Endothelial cell of umbilical vein (primary cell): ENCODE measurements around the gene AGBL4. TPM values are rescaled to one million over a fixed set of nuclear protein-coding genes. Genes with fewer than 3 reads are reported as not detected.

ENCODE experiments used
- BruUV-seq: library from RNA; stranded (reverse); fragments of 400-500 nt; replicated peaks from 2 replicates; lab custom pipeline; 2021; lab: Mats Ljungman, UMichigan
- CTCF ChIA-PET: fragments of 300-600, 350-600 bp; sonication (Branson Sonifier 250); formaldehyde crosslinking; loops from one replicate; lab custom pipeline; 2021; ENCODE audit warnings: antibody characterized with exemption, inconsistent platforms; lab: Charles Lee
- POLR2A ChIA-PET: fragments of 300-600, 350-600 bp; sonication (Branson Sonifier 250); formaldehyde crosslinking; loops from one replicate; lab custom pipeline; 2021; ENCODE audit warnings: antibody characterized with exemption, inconsistent platforms; lab: Charles Lee
- DNase-seq: peaks from one replicate; pipeline ENCODE4 v3.0.0-alpha.2; 2011; ENCODE audit warnings: low read depth, low spot score
- FAIRE-seq: peaks from 2 replicates; lab custom pipeline; 2011; peaks lifted over from hg19 to GRCh38; lab: Jason Lieb, UNC
- H2AFZ ChIP-seq: 2 replicates; pipeline ENCODE4 v1.6.0; 2012; ENCODE audit warnings: low read depth, low read length, control low read depth, inconsistent platforms
- H3K27ac ChIP-seq: 2 replicates; pipeline ENCODE4 v1.5.1; 2011; ENCODE audit warnings: low read depth, mild to moderate bottlenecking, control low read depth, low read length, moderate library complexity; ENCODE audit not compliant: insufficient read depth
- H3K27me3 ChIP-seq, 2 experiments: 2 replicates each; pipeline versions ENCODE4 v1.6.0 to v1.6.1; 2011; ENCODE audit warnings: low read length in 2 of 2, mixed read lengths in 1 of 2; ENCODE audit not compliant: control insufficient read depth in 2 of 2, insufficient read depth in 2 of 2
- H3K36me3 ChIP-seq, 2 experiments: 2 replicates in 1 of 2; 3 replicates in 1 of 2; pipeline ENCODE4 v1.5.1; 2011; ENCODE audit warnings: low read length in 2 of 2, mild to moderate bottlenecking in 1 of 2, moderate library complexity in 1 of 2; ENCODE audit not compliant: control insufficient read depth in 2 of 2, insufficient read depth in 2 of 2; ENCODE audit errors: extremely low read depth in 1 of 2
- H3K4me1 ChIP-seq: 3 replicates; pipeline ENCODE4 v1.5.1; 2011; ENCODE audit warnings: mild to moderate bottlenecking, low read length; ENCODE audit not compliant: control insufficient read depth, insufficient read depth; ENCODE audit errors: extremely low read depth
- H3K4me2 ChIP-seq: 2 replicates; pipeline ENCODE4 v1.6.1; 2011; ENCODE audit warnings: low read length, control low read depth, mixed read lengths; ENCODE audit not compliant: insufficient read depth
- H3K4me3 ChIP-seq, 3 experiments: fragments of 200-600 bp in 1 of 3; sonication (generic), shearing (Covaris generic) in 1 of 3; replicated peaks in 1 of 3; 2 replicates each; pipeline ENCODE4 v1.5.1; 2011 to 2016; ENCODE audit warnings: control low read depth in 3 of 3, low read length in 3 of 3, mild to moderate bottlenecking in 2 of 3, inconsistent platforms in 1 of 3, low read depth in 1 of 3, moderate library complexity in 1 of 3; ENCODE audit not compliant: insufficient read depth in 1 of 3
- H3K79me2 ChIP-seq: 2 replicates; pipeline ENCODE4 v1.6.0; 2012; ENCODE audit warnings: low read length, inconsistent platforms; ENCODE audit not compliant: control insufficient read depth, insufficient read depth
- H3K9ac ChIP-seq: replicated peaks from 2 replicates; pipeline ENCODE3; 2011; ENCODE audit warnings: low read length, control low read depth; ENCODE audit not compliant: insufficient read depth; ENCODE audit errors: extremely low read depth
- H3K9me1 ChIP-seq: replicated peaks from 3 replicates; pipeline ENCODE4 v1.6.0; 2011; ENCODE audit warnings: mild to moderate bottlenecking, low read length; ENCODE audit not compliant: control insufficient read depth, insufficient read depth; ENCODE audit errors: extremely low read depth
- H3K9me3 ChIP-seq: replicated peaks from 2 replicates; pipeline ENCODE4 v1.5.1; 2012; ENCODE audit warnings: low read length, inconsistent platforms; ENCODE audit not compliant: control insufficient read depth, insufficient read depth
- H4K20me1 ChIP-seq: replicated peaks from 2 replicates; pipeline ENCODE3; 2011; ENCODE audit warnings: mild to moderate bottlenecking, low read length; ENCODE audit not compliant: control insufficient read depth, insufficient read depth; ENCODE audit errors: extremely low read depth
- EZH2 ChIP-seq: IDR thresholded peaks from 2 replicates; pipeline ENCODE4 v1.6.1; 2012; ENCODE audit warnings: borderline replicate concordance, low read depth, mild to moderate bottlenecking, moderate library complexity, low read length, inconsistent platforms; ENCODE audit not compliant: severe bottlenecking
- FOS ChIP-seq: IDR thresholded peaks from 2 replicates; pipeline ENCODE4 v1.6.1; 2011; ENCODE audit warnings: mild to moderate bottlenecking, low read length, moderate library complexity, borderline replicate concordance; ENCODE audit not compliant: insufficient read depth
- GATA2 ChIP-seq: IDR thresholded peaks from 2 replicates; pipeline ENCODE4 v1.7.0; 2011; ENCODE audit warnings: low read depth, mild to moderate bottlenecking, moderate library complexity, mixed read lengths, low read length; ENCODE audit not compliant: insufficient read length, insufficient read depth
- JUN ChIP-seq: IDR thresholded peaks from 2 replicates; pipeline ENCODE4 v1.6.1; 2011; ENCODE audit warnings: borderline replicate concordance, low read depth; ENCODE audit not compliant: insufficient read length, insufficient read depth
- MYC ChIP-seq: IDR thresholded peaks from one replicate; pipeline ENCODE4 v1.6.1; 2011; ENCODE audit warnings: mild to moderate bottlenecking, low read depth, low read length
- POLR2A ChIP-seq: IDR thresholded peaks from 2 replicates; pipeline ENCODE4 v1.6.1; 2012; ENCODE audit warnings: low read depth, mild to moderate bottlenecking, control low read depth, low read length
- POLR2AphosphoS5 ChIP-seq: IDR thresholded peaks from 2 replicates; pipeline ENCODE4 v1.6.1; 2012; ENCODE audit warnings: low read depth, mild to moderate bottlenecking, control low read depth, low read length, moderate library complexity; ENCODE audit not compliant: insufficient read depth
- dilution Hi-C: fragments of 300-500 bp; cut with MboI; formaldehyde crosslinking; loops from one replicate; pipeline ENCODE4 v1.15.0; 2019; ENCODE audit warnings: low sequenced_read_pairs; ENCODE audit not compliant: extremely low pct_ligation_motif_present
- intact Hi-C: fragments of 100-400 bp; cut with micrococcal nuclease; formaldehyde crosslinking; loops from one replicate; pipeline ENCODE4 v1.10.0; 2022
- polyA plus RNA-seq, 4 experiments: library from polyadenylated mRNA; depleted of rRNA in 3 of 4; stranded (reverse) in 3 of 4; unstranded in 1 of 4; fragments of >200 nt; gene quantifications; 2 replicates each; pipeline versions ENCODE4 v1.2.1 to v1.2.3, GENCODE V29; 2011 to 2012; ENCODE audit warnings: missing spikeins in 1 of 4
- total RNA-seq: library from RNA; stranded (reverse); gene quantifications from 2 replicates; pipeline ENCODE4 v1.2.3, GENCODE V29; 2021
- TF ChIP-seq, protein P1 (sequence below), 2 donors: IDR thresholded peaks; 1 replicate in 1 of 2; 2 replicates in 1 of 2; pipeline ENCODE4 v1.5.1; 2011; ENCODE audit warnings: low read length in 2 of 2, mild to moderate bottlenecking in 2 of 2, moderate library complexity in 2 of 2, control low read depth in 1 of 2, inconsistent platforms in 1 of 2, low read depth in 1 of 2; ENCODE audit not compliant: insufficient read depth in 1 of 2; ENCODE audit errors: extremely low read depth in 1 of 2
- TF ChIP-seq, protein P2 (sequence below): IDR thresholded peaks from 2 replicates; pipeline ENCODE4 v1.6.1; 2011; ENCODE audit not compliant: insufficient read depth, insufficient read length

Gene AGBL4
- total and polyA plus RNA-seq, 2 donors (not counting 3 experiments of a cell fraction or from before 2014, with no cell fraction given): not detected

DNA sequence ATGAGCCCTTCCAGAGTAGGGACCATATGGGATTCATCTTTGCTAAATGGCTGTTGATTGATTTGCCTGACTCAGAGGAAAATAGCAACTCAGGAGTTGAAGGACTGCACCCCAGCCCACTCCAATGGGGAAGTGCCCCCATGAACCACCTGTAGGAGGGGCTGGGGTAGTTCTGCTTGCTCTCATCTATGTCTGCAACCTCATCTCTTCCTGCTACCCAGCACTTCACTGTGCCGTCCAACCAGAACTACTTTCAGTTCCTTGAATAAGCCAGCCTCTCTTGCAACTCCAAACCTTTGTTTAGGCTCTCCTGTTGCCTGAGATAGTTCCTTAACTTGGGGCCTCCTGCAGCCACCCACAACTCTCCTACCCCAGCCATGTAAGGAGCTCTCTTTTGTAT, 1273.6 kb downstream of the AGBL4 start:
- ChIA-PET POLR2A (no interaction called here), CTCF (no interaction called here)
- DNase-seq: no peak
- H3K79me2 ChIP-seq: no peaks in the 10 kb centered on the region
- H3K27me3 ChIP-seq: no peaks in the 10 kb centered on the region
- H2AFZ ChIP-seq: no peak overlapping the region
- intact Hi-C loops (no loop called here), dilution Hi-C loops (no loop called here)
- H3K9me1 ChIP-seq: no peaks in the 10 kb centered on the region
- H3K4me1 ChIP-seq: no peaks in the 10 kb centered on the region
- H3K27ac ChIP-seq: no peak overlapping the region
- FAIRE-seq: no peak
- TF ChIP-seq, protein P1, sequence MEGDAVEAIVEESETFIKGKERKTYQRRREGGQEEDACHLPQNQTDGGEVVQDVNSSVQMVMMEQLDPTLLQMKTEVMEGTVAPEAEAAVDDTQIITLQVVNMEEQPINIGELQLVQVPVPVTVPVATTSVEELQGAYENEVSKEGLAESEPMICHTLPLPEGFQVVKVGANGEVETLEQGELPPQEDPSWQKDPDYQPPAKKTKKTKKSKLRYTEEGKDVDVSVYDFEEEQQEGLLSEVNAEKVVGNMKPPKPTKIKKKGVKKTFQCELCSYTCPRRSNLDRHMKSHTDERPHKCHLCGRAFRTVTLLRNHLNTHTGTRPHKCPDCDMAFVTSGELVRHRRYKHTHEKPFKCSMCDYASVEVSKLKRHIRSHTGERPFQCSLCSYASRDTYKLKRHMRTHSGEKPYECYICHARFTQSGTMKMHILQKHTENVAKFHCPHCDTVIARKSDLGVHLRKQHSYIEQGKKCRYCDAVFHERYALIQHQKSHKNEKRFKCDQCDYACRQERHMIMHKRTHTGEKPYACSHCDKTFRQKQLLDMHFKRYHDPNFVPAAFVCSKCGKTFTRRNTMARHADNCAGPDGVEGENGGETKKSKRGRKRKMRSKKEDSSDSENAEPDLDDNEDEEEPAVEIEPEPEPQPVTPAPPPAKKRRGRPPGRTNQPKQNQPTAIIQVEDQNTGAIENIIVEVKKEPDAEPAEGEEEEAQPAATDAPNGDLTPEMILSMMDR (IDR thresholded peaks at IDR 0.05; ENCODE audit: extremely low read depth in 1 of 2, insufficient read depth in 1 of 2, low read depth in 1 of 2, low read length in 2 of 2): no peak
- no peak for TF ChIP-seq POLR2A
- TF ChIP-seq JUN: no peak
- no peak for TF ChIP-seq EZH2
- TF ChIP-seq, protein P2, sequence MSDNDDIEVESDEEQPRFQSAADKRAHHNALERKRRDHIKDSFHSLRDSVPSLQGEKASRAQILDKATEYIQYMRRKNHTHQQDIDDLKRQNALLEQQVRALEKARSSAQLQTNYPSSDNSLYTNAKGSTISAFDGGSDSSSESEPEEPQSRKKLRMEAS: no peak
- TF ChIP-seq MYC: no peak
- no peak for TF ChIP-seq POLR2AphosphoS5
- TF ChIP-seq GATA2: no peak
- TF ChIP-seq FOS: no peak
- no peaks in the 10 kb centered on the region for H3K9me3 ChIP-seq
- H4K20me1 ChIP-seq: no peaks in the 10 kb centered on the region
- no peaks in the 10 kb centered on the region for H3K36me3 ChIP-seq
- H3K4me3 ChIP-seq: no peak overlapping the region
- BruUV-seq: no TSS peak
- no peak overlapping the region for H3K9ac ChIP-seq
- H3K4me2 ChIP-seq: no peak overlapping the region
